HepG2 (cell line): ENCODE results near the gene PTPMT1. TPM values are rescaled to one million over a fixed set of nuclear protein-coding genes. Genes with fewer than 3 reads are reported as not detected.

ENCODE experiments used
- ATAC-seq: fragments of 200-7000 bp; cut with Tn5 transposase; 3 replicates; pipeline ENCODE4 v1.9.1; 2020; ENCODE audit warnings: mild to moderate bottlenecking, moderate library complexity
- Bru-seq: library from RNA; stranded (reverse); fragments of 400-500 nt; gene quantifications from one replicate; lab custom pipeline; 2021; lab: Mats Ljungman, UMichigan
- BruChase-seq, 2 experiments: library from RNA; stranded (reverse); fragments of 400-500 nt; gene quantifications; one replicate each; lab custom pipeline; 2021; lab: Mats Ljungman, UMichigan
- BruUV-seq: library from RNA; stranded (reverse); fragments of 400-500 nt; replicated peaks from 2 replicates; lab custom pipeline; 2021; lab: Mats Ljungman, UMichigan
- CTCF ChIA-PET: fragments of 300-600 bp; formaldehyde crosslinking; extraction: SDS; loops from one replicate; lab custom pipeline; 2021; ENCODE audit warnings: low total read pairs, inconsistent platforms, low intra/inter-chr PET ratio; lab: Yijun Ruan, JAX
- POLR2A ChIA-PET: fragments of 350-600 bp; sonication (Branson Sonifier 250); formaldehyde crosslinking; loops from one replicate; lab custom pipeline; 2020; ENCODE audit warnings: antibody characterized with exemption, inconsistent platforms; lab: Yijun Ruan, JAX
- DNase-seq: peaks from one replicate; pipeline ENCODE4 v3.0.0-alpha.2; 2015; ENCODE audit warnings: low spot score
- FAIRE-seq: peaks from 3 replicates; lab custom pipeline; 2011; peaks lifted over from hg19 to GRCh38; lab: Jason Lieb, UNC
- H2AFZ ChIP-seq: one replicate; pipeline ENCODE4 v1.6.1; 2011; ENCODE audit warnings: low read length, inconsistent platforms
- H3K27ac ChIP-seq: fragments of 300-600 bp; 3 replicates; pipeline ENCODE4 v1.8.0; 2011; ENCODE audit warnings: mixed run types, mild to moderate bottlenecking, mixed read lengths, low read length, inconsistent platforms; ENCODE audit not compliant: insufficient read depth; ENCODE audit errors: extremely low read length
- H3K27me3 ChIP-seq, 2 experiments: fragments of 200-600 bp in 1 of 2; 2 replicates in 1 of 2; 3 replicates in 1 of 2; pipeline versions ENCODE4 v1.6.0 to v1.8.0; 2011; ENCODE audit warnings: low read length in 2 of 2, mild to moderate bottlenecking in 2 of 2, moderate library complexity in 2 of 2, inconsistent platforms in 1 of 2; ENCODE audit not compliant: insufficient read depth in 2 of 2, control insufficient read depth in 1 of 2
- H3K36me3 ChIP-seq, 2 experiments: fragments of 200-600 bp in 1 of 2; replicated peaks in 1 of 2; 2 replicates in 1 of 2; 3 replicates in 1 of 2; pipeline versions ENCODE4 v1.5.1 to v1.8.0; 2011; ENCODE audit warnings: low read length in 2 of 2, inconsistent platforms in 1 of 2; ENCODE audit not compliant: insufficient read depth in 2 of 2, control insufficient read depth in 1 of 2
- H3K4me1 ChIP-seq: 2 replicates; pipeline ENCODE4 v1.5.1; 2012; ENCODE audit warnings: low read length, inconsistent platforms; ENCODE audit not compliant: insufficient read depth
- H3K4me2 ChIP-seq: 2 replicates; pipeline ENCODE4 v1.6.0; 2011; ENCODE audit warnings: low read depth, low read length, inconsistent platforms
- H3K4me3 ChIP-seq, 3 experiments: fragments of 200-600 bp in 1 of 3; sonication (generic), shearing (Covaris generic) in 1 of 3; replicated peaks in 1 of 3; 2 replicates each; pipeline ENCODE4 v1.5.1; 2011 to 2016; ENCODE audit warnings: low read length in 3 of 3, inconsistent platforms in 2 of 3, low read depth in 2 of 3, mild to moderate bottlenecking in 2 of 3, control low read depth in 1 of 3, mixed read lengths in 1 of 3; ENCODE audit not compliant: insufficient read depth in 1 of 3
- H3K79me2 ChIP-seq: one replicate; pipeline ENCODE4 v1.6.1; 2011; ENCODE audit warnings: low read length, inconsistent platforms; ENCODE audit not compliant: insufficient read depth
- H3K9ac ChIP-seq: 2 replicates; pipeline ENCODE4 v1.6.0; 2011; ENCODE audit warnings: mild to moderate bottlenecking, low read depth, low read length, inconsistent platforms; ENCODE audit not compliant: insufficient read depth
- H3K9me3 ChIP-seq: 2 replicates; pipeline ENCODE4 v1.5.1; 2012; ENCODE audit warnings: mild to moderate bottlenecking, low read length
- H4K20me1 ChIP-seq: 2 replicates; pipeline ENCODE4 v1.6.0; 2011; ENCODE audit warnings: inconsistent platforms, mild to moderate bottlenecking, low read length, moderate library complexity; ENCODE audit not compliant: insufficient read depth
- ATF7-NPFF ChIP-seq: sonication (generic); formaldehyde crosslinking; IDR thresholded peaks from 2 replicates; pipeline ENCODE4 v1.8.1; 2023; ENCODE audit warnings: mild to moderate bottlenecking, low read depth, missing genetic modification reagents, moderate library complexity
- CBFB ChIP-seq: sonication (generic); formaldehyde crosslinking; IDR thresholded peaks from 2 replicates; pipeline ENCODE4 v1.4.0; 2020; ENCODE audit warnings: missing genetic modification reagents
- HIVEP1 ChIP-seq: sonication (generic); formaldehyde crosslinking; IDR thresholded peaks from 2 replicates; pipeline ENCODE4 v1.4.0; 2020; ENCODE audit warnings: mild to moderate bottlenecking, missing genetic modification reagents
- HMG20A ChIP-seq: IDR thresholded peaks from 2 replicates; pipeline ENCODE4 v1.6.1; 2016; ENCODE audit warnings: borderline replicate concordance
- IRF2 ChIP-seq: IDR thresholded peaks from 2 replicates; pipeline ENCODE4 v1.6.1; 2018; ENCODE audit warnings: missing genetic modification reagents, missing compliant biosample characterization
- SNRNP70 ChIP-seq: fragments of 200-400 bp; formaldehyde crosslinking; IDR thresholded peaks from 2 replicates; pipeline ENCODE4 v1.6.1; 2017; ENCODE audit warnings: mild to moderate bottlenecking, low read depth, low read length, moderate library complexity
- TBX2 ChIP-seq: sonication (generic); formaldehyde crosslinking; IDR thresholded peaks from 2 replicates; pipeline ENCODE4 v1.5.0; 2020; ENCODE audit warnings: missing genetic modification reagents, mild to moderate bottlenecking, borderline replicate concordance
- ZNF256 ChIP-seq: sonication (generic); formaldehyde crosslinking; conservative IDR thresholded peaks from 2 replicates; pipeline ENCODE4 v1.4.0; 2020; ENCODE audit warnings: missing genetic modification reagents
- WGBS: methylation state at CpG from one replicate; pipeline ENCODE4 v1.1.6; 2017; ENCODE audit warnings: low lambda C conversion rate; 5-methylcytosine and 5-hydroxymethylcytosine counted together
- in situ Hi-C: cut with HindIII; loops from 2 replicates; pipeline ENCODE4 v1.10.0; 2017; ENCODE audit warnings: low pct_unique_long_range_greater_than_20kb; ENCODE audit not compliant: extremely low pct_ligation_motif_present
- intact Hi-C: fragments of 100-400 bp; cut with micrococcal nuclease; formaldehyde crosslinking; loops from one replicate; pipeline ENCODE4 v1.10.0; 2022; ENCODE audit not compliant: unreplicated experiment
- long read RNA-seq, 2 experiments: library from RNA in 1 of 2; library from polyadenylated mRNA in 1 of 2; stranded (forward) in 1 of 2; unstranded in 1 of 2; transcript quantifications; one replicate each; pipeline ENCODE4 v2.0.0, GENCODE V29; 2019 to 2022
- polyA minus RNA-seq, 3 experiments: library from RNA; depleted of rRNA, polyadenylated mRNA; stranded (reverse); fragments of >200 nt; gene quantifications; 2 replicates each; pipeline ENCODE4 v1.2.3, GENCODE V29; 2011; ENCODE audit warnings: low replicate concordance in 1 of 3
- polyA plus RNA-seq, 8 experiments: library from polyadenylated mRNA; depleted of rRNA in 3 of 8; stranded (reverse) in 7 of 8; unstranded in 1 of 8; fragments of >200 nt; fragmentation: Illumina TruSeq in 4 of 8; extraction: Trizol in 4 of 8; gene quantifications; 2 replicates each; pipeline versions ENCODE4 v1.2.1 to v1.2.3, GENCODE V29; 2011 to 2016; ENCODE audit warnings: low read depth in 4 of 8, missing spikeins in 1 of 8, mixed read lengths in 1 of 8; ENCODE audit not compliant: insufficient read depth in 1 of 8
- total RNA-seq, 5 experiments: library from RNA; depleted of rRNA; stranded (reverse); fragments of >200 nt; fragmentation: Illumina TruSeq; extraction: Trizol; gene quantifications; 2 replicates each; pipeline ENCODE4 v1.2.3, GENCODE V29; 2016; ENCODE audit warnings: low read depth in 1 of 5
- TF ChIP-seq, protein P1 (sequence below): sonication (generic); formaldehyde crosslinking; IDR thresholded peaks from 2 replicates; pipeline ENCODE4 v1.5.0; 2020; ENCODE audit warnings: missing genetic modification reagents, mild to moderate bottlenecking, borderline replicate concordance
- TF ChIP-seq, protein P2 (sequence below): sonication (generic); formaldehyde crosslinking; IDR thresholded peaks from 2 replicates; pipeline ENCODE4 v1.4.0; 2020; ENCODE audit warnings: mild to moderate bottlenecking, missing genetic modification reagents
- TF ChIP-seq, protein P3 (sequence below): sonication (generic); formaldehyde crosslinking; IDR thresholded peaks from 2 replicates; pipeline ENCODE4 v1.5.0; 2020; ENCODE audit warnings: missing genetic modification reagents

PTPMT1 gene, protein sequence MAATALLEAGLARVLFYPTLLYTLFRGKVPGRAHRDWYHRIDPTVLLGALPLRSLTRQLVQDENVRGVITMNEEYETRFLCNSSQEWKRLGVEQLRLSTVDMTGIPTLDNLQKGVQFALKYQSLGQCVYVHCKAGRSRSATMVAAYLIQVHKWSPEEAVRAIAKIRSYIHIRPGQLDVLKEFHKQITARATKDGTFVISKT
- 91.5 and 129 TPM in 2 replicates for total RNA-seq (2016; rRNA removed; fragmentation: Illumina TruSeq; extraction: Trizol)
- total RNA-seq (2016; cell fraction: cytosol; rRNA removed; fragmentation: Illumina TruSeq; extraction: Trizol; ENCODE audit: low read depth), result 298 and 321 TPM in 2 replicates
- 81.6 and 129 TPM in 2 replicates for total RNA-seq (2016; cell fraction: insoluble cytoplasmic fraction; rRNA removed; fragmentation: Illumina TruSeq; extraction: Trizol)
- total RNA-seq (2016; cell fraction: membrane; rRNA removed; fragmentation: Illumina TruSeq; extraction: Trizol), result 276 and 295 TPM in 2 replicates
- 68.5 and 73.1 TPM in 2 replicates for total RNA-seq (2016; cell fraction: nucleus; rRNA removed; fragmentation: Illumina TruSeq; extraction: Trizol)
- 55.6 and 59.4 TPM in 2 replicates for polyA plus RNA-seq (2011; rRNA removed)
- polyA plus RNA-seq (2011; cell fraction: cytosol; rRNA removed), result 75.6 and 88.6 TPM in 2 replicates
- 25.5 and 28.0 TPM in 2 replicates for polyA plus RNA-seq (2011; cell fraction: nucleus; rRNA removed)
- polyA plus RNA-seq (2012), result 46.9 and 52.6 TPM in 2 replicates
- 363 and 406 TPM in 2 replicates for polyA plus RNA-seq (2016; cell fraction: cytosol; fragmentation: Illumina TruSeq; extraction: Trizol; ENCODE audit: low read depth)
- polyA plus RNA-seq (2016; cell fraction: insoluble cytoplasmic fraction; fragmentation: Illumina TruSeq; extraction: Trizol; ENCODE audit: low read depth), result 80.1 and 94.0 TPM in 2 replicates
- polyA plus RNA-seq (2016; cell fraction: membrane; fragmentation: Illumina TruSeq; extraction: Trizol; ENCODE audit: low read depth), result 256 and 270 TPM in 2 replicates
- 125 and 127 TPM in 2 replicates for polyA plus RNA-seq (2016; cell fraction: nucleus; fragmentation: Illumina TruSeq; extraction: Trizol; ENCODE audit: insufficient read depth, low read depth)
- 42.4 and 68.4 TPM in 2 replicates for polyA minus RNA-seq (2011; rRNA and poly(A)+ RNA removed; ENCODE audit: low replicate concordance)
- 19.5 and 22.2 TPM in 2 replicates for polyA minus RNA-seq (2011; cell fraction: cytosol; rRNA and poly(A)+ RNA removed)
- 21.8 and 25.0 TPM in 2 replicates for polyA minus RNA-seq (2011; cell fraction: nucleus; rRNA and poly(A)+ RNA removed)
- Bru-seq, nascent RNA, result percentile 76 among the genes with signal in this experiment
- BruChase-seq, experiment 1, labeled RNA remaining after a 6-hour chase, result percentile 81 among the genes with signal in this experiment
- percentile 73 among the genes with signal in this experiment for BruChase-seq, experiment 2, labeled RNA remaining after a 2-hour chase
- long read RNA-seq, experiment 1, transcript PTPMT1-203 (2 exons, 1,014 nt), result minor isoform, 31 of 184 reads
- long read RNA-seq, experiment 1, transcript PTPMT1-202 (4 exons, 768 nt), result major isoform, 77 of 184 reads
- long read RNA-seq, experiment 1, transcript PTPMT1-201 (3 exons, 928 nt), result minor isoform, 28 of 184 reads
- long read RNA-seq, experiment 1, transcript PTPMT1-205 (3 exons, 1,611 nt), result minor isoform, 47 of 184 reads
- long read RNA-seq, experiment 1, partial matches to known transcripts, result 0 of 184 reads
- long read RNA-seq, experiment 1, other reads (novel, unspliced or antisense), result 1 of 184 reads
- long read RNA-seq, experiment 2, transcript PTPMT1-202 (4 exons, 768 nt), result major isoform, 59 of 130 reads
- long read RNA-seq, experiment 2, transcript PTPMT1-205 (3 exons, 1,611 nt), result minor isoform, 34 of 130 reads
- long read RNA-seq, experiment 2, transcript PTPMT1-203 (2 exons, 1,014 nt), result minor isoform, 15 of 130 reads
- long read RNA-seq, experiment 2, transcript PTPMT1-201 (3 exons, 928 nt), result minor isoform, 8 of 130 reads
- long read RNA-seq, experiment 2, partial matches to known transcripts, result 5 of 130 reads
- long read RNA-seq, experiment 2, other reads (novel, unspliced or antisense), result 9 of 130 reads

- H3K79me2 ChIP-seq, result peaks cover 31% of the 10 kb centered on the region
- TF ChIP-seq, protein P1, sequence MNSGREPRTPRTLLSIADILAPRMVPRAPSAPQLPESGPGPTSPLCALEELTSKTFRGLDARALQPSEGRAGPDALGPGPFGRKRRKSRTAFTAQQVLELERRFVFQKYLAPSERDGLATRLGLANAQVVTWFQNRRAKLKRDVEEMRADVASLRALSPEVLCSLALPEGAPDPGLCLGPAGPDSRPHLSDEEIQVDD, result peak; percentile 36; the same call in 1 of the 2 replicates
- no peak for TF ChIP-seq SNRNP70
- TF ChIP-seq ZNF256, result no peak
- 0 out of 2 replicates have a peak, but pooled peaks have one; percentile 37 for TF ChIP-seq HIVEP1 (CRISPR knock-in tag)
- TF ChIP-seq TBX2 (CRISPR knock-in tag), result peak; percentile 56; the same call in 1 of the 2 replicates
- TF ChIP-seq, protein P2, sequence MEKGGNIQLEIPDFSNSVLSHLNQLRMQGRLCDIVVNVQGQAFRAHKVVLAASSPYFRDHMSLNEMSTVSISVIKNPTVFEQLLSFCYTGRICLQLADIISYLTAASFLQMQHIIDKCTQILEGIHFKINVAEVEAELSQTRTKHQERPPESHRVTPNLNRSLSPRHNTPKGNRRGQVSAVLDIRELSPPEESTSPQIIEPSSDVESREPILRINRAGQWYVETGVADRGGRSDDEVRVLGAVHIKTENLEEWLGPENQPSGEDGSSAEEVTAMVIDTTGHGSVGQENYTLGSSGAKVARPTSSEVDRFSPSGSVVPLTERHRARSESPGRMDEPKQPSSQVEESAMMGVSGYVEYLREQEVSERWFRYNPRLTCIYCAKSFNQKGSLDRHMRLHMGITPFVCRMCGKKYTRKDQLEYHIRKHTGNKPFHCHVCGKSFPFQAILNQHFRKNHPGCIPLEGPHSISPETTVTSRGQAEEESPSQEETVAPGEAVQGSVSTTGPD (CRISPR knock-in tag), result no peak
- TF ChIP-seq, protein P3, sequence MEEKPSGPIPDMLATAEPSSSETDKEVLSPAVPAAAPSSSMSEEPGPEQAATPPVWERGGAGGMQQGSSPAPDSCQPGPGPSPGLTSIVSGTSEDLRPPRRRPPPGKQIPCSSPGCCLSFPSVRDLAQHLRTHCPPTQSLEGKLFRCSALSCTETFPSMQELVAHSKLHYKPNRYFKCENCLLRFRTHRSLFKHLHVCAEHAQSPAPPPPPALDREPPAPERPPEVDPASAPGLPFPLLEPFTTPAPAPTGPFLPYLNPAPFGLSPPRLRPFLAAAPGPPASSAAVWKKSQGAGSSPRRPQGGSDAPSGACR (CRISPR knock-in tag), result peak; percentile 62; the same call in 1 of the 2 replicates
- TF ChIP-seq CBFB (CRISPR knock-in tag), result 0 out of 2 replicates have a peak, but pooled peaks have one; percentile 25
- TF ChIP-seq HMG20A (CRISPR knock-in tag), result 0 out of 2 replicates have a peak, but pooled peaks have one; percentile 8
- TF ChIP-seq IRF2 (CRISPR knock-in tag), result peak; percentile 47; the same call in 1 of the 2 replicates
- TF ChIP-seq ATF7-NPFF, result peak; percentile 43; the same call in 1 of the 2 replicates
Observed at GRCh38 chr11:47565340-47566148, at the start of gene PTPMT1. PTPMT1 (plus strand) TSS chr11:47565599; CDS start chr11:47565623, 24 bp downstream.

More at GRCh38 chr11:47565340-47566148, at the start of gene PTPMT1:
- Histone ChIP-seq H3K36me3 (peaks cover 5 to 11% of the 10 kb centered on the region in 2 experiments; a peak in 4 of 5 replicates), H3K9ac (peak within 1 kb of the TSS; percentile 99), H3K4me3 (peak within 1 kb of the TSS; percentile 87 to 97 (median 97)), H3K27me3 (no peaks in the 10 kb centered on the region), H3K9me3 (no peaks in the 10 kb centered on the region), H3K4me2 (peak within 1 kb of the TSS; percentile 94), H4K20me1 (no peaks in the 10 kb centered on the region), H2AFZ (peak within 1 kb of the TSS; percentile 42), H3K4me1 (peaks cover 26% of the 10 kb centered on the region), H3K27ac (peak within 1 kb of the TSS; percentile 85)
- in situ Hi-C loops (no loop called here), intact Hi-C loops (no loop called here)
- DNase-seq (peak; percentile 68), FAIRE-seq (no peak), ATAC-seq (peak; percentile 98)
- no CpG with 5 or more reads among the region's 86 CpGs for WGBS
- ChIA-PET POLR2A (interaction anchor here (0.8 to 3.9 kb wide), 8 partner anchors 9 to 153 kb away, joined by 3 to 19 read pairs (median 4); partner anchors contain the start of genes CELF1, KBTBD4 and NDUFS3), CTCF (no interaction called here)
- no TSS peak for BruUV-seq
